HG03175 (cell line): Measurements from ENCODE around the gene ADIPOR2.
"Not testable (repeated sequence)": the region's sequence is repeated elsewhere in the genome, so short reads cannot be mapped to it uniquely, and the experiment has no call there.

ENCODE experiments used
- ATAC-seq: cut with Tn5 transposase; IDR thresholded peaks from one replicate; pipeline ENCODE4 v1.9.1; 2021; ENCODE audit warnings: mild to moderate bottlenecking, moderate library complexity; ENCODE audit not compliant: unreplicated experiment

The ADIPOR2 gene

DNA sequence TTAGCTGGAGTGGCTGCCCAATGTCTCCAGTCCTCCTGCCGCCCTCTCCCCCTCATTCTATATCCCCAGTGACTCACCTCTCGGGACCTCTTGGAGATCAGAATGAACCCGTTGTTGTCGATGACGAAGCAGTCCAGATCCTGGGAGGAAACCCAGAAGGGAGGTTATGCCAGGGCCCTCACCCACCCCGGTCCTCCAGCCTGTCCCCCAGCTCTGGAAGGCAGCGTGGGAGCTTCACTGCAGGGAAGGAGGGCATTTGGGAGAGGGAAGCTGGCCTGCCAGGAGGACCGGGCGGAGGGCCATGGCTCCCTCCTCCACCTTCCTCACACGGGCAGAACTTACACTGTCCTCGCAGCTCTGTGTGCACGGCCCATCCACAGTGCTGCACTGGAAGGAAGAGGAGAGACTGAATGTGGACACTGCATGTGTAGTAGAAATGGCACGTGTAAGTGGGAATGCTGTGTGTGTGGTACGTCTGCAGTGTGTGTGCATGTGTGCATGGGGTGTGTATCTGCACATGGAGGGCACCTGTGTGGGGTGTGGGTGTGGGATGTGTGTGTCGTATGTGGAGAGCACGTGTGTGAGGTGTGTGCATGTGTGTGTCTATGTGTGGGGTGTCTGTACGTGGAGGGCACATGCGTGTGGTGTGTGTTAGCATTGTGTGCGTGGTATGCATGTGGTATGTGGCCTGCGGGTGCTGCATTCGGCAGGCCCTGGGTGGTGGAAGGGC is 119.5 kb downstream of the ADIPOR2 start:
- ATAC-seq = no peak

DNA sequence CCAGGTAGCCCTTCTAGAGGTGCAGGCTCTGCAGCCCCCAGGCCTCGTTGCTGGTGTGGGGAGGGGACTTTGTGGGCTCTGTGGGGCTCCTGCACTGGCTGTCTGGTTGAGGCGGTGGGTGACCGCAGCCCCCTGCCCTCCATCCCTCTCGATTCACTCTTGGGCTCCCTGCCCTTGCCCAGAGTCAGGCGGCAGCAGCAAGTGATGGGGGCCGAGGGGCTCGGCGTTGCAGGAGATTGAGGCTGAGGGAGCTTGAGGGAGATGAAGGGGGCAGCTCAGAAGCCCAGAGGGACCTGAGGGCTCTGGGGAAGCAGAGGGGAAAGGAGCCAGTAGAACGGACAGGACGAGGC is 120.0 kb downstream of the ADIPOR2 start:
- no peak for ATAC-seq

DNA sequence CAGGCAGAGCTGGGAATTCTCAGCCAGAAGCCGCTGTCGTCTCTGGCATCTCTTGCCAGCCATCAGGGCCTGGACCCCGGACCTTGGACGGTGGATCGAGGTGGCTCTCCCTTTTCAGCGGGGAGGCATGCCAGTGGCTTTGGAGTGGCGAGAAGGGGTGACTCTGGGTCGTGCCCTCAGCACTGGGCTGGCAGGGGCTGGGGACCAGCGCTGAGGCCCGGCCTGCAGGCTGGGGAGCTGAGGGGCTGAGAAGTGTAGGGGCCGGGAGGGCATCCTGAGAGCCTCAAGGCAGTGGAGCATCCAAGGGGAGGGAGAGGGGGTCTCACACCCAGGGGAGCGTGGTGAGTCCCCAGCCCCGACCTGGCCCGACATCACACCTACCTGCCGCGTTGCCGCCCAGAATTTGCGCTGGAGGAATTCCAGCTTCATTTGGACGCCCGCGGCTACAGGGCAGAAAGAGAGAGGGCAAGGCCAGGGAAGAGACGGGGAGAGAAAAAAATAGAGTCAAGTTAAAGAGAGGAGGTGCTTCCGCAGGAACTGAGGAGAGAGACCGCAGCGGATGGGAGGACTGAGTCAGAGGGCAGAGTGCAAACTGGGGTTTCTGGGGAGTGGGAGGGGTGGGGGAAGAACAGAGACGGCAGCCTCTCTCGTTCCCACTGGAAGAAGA is 120.5 kb downstream of the ADIPOR2 start:
- ATAC-seq = no peak

DNA sequence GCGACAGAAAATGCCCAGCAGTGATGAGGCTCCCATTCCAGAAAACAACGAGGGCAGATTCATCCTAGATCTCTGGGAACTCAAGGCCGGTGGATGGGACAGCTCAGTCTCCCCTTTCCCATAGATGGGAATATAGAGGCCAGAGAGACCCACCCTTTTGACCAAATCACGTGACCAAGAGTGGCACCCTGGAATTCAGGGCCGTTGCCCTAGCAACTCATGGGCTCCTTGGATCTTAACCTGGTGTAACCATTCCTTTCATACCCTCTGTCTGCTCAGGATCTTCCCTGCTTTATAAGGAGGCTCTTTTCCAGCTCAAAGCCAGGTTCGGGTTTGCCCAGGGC is 121.0 kb downstream of the ADIPOR2 start:
- no peak for ATAC-seq

DNA sequence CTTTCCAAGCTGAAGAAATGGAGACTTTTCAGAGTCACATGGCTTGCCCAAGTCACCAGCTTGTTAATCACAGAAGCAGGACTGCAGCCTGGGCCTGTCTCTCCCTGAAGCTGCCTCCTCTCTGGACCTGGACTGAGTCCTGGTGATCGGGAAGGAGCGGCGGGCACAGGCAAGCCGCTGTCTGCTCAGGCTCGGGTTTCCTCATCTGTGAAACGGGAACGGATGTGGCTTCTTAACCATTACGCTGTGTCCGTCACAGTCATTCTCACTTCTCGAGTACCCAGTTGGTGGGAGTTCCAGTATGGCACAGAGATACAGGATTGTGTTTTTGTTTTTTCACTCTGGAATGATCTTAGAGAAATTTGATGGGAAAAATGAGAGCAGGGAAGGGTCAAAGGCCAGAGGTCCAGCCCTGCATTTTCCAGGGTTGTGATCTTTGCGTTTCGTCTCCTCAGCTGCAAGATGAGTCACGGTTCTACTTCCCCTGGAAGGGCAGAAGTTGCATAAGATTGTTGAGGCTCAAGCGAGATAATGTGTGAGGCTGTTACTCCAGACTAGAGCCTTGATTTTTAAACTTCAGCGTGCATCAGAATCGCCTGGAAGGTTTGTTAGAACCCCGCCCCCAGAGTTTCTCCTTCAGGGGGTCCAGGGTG is 121.9 kb downstream of the ADIPOR2 start:
- no peak for ATAC-seq

DNA sequence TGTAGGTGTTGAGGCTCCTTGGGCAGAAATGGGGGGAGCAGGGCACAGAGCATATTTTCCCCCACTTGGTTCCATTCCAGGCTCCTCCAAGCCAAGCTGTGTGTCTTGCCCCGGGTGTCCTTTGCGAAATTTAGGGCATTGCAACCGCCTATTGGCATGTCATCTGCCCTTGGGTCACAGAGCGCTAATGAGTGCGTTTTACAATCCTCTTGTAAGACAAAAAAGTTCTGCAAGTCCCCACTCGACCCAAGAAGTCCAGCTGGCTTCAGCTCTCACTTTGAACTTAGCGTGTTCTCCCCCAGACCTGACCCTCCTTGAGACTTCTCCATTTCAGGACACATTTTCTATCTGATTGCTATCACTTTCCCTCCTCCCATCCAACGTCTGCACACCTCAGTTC is 123.4 kb downstream of the ADIPOR2 start:
- no peak for ATAC-seq

DNA sequence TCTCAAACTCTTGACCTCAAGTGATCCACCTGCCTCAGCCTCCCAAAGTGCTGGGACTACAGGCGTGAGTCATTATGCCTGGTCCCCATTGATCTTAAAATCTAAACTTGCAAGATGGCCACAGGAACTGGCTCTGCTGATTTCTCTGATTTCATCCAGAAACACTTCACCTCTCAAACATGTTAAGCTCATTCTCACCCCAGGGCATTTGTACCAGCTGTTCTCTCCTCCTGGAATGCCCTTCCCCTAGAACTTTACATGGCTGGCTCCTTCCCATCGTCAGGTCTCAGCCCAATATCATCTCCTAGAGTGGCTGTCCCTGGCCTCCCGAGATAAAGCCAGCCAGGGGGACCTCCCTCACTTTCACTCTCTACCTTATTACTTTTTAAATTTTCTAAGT is 124.2 kb downstream of the ADIPOR2 start:
- ATAC-seq = no peak

DNA sequence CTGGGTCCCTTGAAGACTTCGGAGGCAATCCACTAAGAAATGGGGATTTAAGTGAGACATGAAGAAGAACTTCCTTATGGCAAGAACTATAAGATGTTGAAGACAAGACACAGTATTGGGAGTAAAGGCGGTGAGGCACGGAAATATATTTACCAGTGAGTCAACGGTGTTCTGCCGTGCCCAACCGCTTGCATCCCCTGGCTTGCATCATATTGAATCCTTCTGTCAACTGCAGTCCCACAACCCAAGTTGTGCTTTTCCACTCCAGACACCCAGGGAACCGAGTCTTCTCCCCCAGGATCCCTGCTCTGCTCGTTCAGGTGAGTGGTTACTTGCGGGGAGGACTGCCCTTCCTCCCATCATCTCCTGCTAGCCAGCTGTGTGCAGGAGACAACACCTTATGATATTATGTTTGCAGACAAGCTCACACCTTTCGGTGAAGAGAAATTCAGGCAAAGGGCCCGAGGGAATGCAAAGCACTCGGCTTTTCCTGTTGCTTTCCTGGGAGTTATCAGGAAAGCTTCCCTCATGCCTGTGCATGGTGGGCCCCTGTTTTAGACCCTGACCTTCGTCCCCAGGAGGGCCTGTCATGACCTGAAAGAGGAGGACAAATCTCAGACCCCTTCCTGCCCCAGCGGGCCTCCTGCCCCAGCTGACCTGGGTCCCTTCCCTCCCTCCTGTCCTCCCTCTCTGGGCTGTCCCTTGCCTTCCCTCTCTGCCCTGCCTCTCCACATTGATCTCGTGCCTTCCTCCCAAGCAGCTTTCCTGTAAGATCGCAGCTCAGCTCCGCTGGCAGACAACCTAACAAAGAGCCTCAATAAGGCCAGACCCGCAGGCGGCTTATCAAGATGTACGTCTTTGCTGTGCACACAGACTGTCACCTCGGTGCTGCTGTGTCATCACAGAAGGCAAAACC is 125.2 kb downstream of the ADIPOR2 start:
- ATAC-seq = no peak

DNA sequence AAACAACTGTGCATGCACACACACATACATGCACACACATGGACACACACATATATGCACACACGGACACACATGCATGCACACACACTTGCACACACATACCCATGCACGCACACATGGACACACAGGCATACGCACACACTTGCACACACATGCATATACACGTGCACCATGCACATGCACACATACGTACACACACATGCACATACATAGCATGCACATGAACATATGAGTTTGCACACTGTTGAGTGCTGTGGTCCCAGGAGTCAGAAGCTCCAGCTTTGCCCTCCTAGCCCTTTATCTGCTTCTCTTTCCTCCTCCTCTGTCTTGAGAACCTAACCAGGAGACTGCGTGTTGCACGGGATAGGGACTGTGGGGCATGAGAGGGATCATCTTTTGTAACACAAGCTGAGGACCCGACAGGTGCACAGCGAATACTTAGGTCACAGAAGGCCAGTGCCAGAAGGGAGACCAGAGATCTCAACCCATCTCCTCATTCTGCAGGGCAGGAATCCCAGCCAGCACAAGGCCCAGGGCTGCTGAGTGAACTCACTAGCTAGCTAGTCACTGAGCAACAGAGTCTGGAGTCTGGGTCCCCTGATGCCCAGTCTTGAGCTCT is 126.0 kb downstream of the ADIPOR2 start:
- no peak for ATAC-seq

DNA sequence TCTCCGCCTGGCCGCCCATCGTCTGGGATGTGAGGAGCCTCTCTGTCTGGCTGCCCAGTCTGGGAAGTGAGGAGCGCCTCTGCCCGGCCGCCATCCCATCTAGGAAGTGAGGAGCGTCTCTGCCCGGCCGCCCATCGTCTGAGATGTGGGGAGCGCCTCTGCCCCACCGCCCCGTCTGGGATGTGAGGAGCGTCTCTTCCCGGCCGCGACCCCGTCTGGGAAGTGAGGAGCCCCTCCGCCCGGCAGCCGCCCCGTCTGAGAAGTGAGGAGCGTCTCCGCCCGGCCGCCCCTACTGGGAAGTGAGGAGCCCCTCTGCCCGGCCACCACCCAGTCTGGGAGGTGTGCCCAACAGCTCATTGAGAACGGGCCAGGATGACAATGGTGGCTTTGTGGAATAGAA is 127.1 kb downstream of the ADIPOR2 start:
- not testable (repeated sequence) for ATAC-seq

DNA sequence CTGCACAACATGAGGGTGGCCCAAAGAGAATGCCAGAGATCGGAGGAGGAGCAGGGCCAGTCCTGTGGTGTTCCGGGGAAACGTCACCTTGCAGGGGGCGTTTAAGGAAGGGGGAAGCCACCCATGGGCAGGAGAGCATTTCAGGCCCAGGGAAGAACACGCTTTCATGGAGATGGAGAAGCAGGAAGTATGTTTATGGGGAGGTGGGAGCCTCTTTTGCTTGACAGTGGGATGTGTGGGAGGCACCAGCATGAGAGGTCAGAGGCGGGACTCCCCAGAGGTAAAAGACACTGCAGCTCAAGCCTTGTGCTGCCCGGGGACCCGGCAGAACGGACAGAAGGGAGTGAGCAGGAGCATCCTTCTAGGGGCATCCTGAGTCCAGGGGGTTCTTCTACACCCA is 128.2 kb downstream of the ADIPOR2 start:
- no peak for ATAC-seq

DNA sequence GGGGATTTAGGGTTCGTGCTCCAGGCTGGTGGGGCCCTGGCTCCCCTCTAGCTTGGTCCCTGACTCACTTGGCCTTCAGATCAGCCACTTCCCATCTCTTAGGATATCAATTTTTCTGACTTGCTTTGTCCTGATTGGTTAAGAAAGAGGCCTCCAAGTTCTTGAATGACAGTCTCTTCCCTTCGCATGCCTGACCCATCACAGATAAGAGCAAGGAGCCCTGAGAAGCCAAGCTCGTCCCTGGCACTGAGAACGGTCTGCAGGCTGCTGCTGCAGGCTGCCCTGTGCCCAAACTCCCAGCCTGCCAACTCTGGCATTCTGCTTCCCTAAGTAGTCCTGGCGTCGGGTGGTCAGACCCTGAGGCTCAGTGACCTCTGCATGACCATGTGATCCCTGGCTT is 128.7 kb downstream of the ADIPOR2 start:
- no peak for ATAC-seq

DNA sequence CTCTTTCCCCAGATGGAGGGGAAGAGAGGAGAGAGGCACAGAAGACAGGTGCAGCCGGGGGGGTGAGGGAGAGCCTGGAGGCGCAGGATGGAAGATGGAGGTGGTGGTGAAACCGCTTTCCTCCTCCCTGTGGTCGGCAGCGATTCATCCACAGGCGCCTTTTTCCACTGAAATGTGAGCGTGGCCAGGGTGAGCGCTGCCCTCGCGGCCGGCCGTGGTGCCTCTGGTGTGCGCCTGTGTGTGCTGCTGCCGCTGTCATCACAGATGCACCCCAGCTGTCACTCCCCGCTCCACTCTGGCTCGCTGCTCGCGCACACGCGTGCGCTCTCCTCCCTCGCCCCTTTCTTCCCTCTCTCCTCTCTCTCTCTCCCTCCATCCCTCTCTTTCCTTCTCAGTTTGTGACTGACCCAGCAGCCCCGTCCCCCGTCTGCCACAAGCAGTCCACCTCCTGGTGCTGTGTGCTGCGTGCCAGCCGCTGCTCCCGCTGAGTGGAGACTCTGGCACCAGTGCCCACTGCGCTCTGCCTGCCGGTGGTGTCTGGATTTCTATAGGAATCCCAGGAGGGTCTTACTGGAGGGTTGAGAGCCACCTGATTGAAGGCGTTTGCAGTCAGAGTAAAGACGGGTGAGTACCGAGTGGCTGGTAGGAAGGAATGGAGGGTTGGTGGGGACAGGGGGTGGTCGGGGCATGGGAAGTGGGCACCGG is 129.5 kb downstream of the ADIPOR2 start, which contains the start of gene LRTM2:
Gene LRTM2, plus strand, starts transcription at position 375 of the 705 bp plus-strand sequence. CDS start 7,584 bp downstream, outside the sequence.
- no peak for ATAC-seq

DNA sequence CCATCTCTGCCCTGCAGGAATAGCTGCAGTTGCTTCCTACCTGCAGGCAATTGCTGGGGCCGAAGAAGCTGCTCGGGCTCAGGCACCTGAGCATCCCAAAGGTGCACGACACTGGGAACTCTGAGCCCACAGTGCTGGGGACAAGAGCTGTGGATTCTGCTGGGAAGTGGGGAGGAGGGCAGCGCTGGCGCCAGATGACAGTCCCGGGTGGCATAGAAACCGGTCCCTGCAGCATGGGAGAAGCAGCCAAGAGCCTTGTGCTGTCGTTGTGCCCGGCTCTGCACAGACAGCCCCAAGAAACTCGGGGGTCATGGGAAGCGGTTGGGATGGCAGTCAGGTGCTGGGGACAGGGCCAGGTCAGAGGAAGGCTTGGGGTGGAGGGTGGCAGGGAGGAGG is 130.0 kb downstream of the ADIPOR2 start:
- no peak for ATAC-seq

DNA sequence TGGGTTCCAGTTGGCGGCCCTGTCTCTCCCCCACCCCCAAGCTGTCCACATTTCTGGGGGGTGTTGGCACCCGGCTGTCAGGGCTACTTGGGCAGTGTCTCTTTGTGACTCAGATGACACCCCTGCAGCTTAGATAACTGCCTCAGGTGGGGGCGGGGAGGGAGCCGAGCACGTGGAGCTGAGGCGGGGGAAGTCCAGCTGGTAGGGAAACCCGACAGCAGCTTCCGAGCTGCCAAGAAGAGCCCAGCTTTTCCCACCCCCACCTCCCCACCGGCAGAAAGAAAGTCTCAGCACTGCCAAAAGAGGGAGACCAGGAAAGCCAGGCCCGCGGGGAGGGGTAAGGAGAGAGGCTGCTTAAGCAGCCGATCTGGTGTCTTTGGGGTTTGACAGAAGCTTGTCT is 130.9 kb downstream of the ADIPOR2 start:
- ATAC-seq = no peak

DNA sequence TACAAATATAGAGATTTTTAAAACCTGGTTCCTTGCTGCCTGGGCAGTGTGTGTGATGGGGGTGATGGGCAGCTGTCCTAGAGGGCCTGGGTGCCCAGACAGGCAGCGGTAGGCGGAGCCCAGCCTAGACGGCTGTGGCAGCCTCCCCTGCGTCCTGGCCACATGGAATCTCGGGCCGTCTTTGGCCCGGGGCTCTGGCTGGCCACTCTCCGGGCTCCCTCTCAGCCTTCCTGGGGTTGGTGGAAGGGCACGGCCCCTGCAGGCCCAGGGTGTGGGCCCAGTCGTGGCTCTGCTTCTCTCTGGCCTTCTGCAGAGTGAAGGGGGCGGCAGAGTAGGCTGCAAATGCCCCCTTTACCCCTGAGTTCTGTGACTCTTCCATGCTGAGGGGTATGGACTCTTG is 131.8 kb downstream of the ADIPOR2 start:
- ATAC-seq = no peak

DNA sequence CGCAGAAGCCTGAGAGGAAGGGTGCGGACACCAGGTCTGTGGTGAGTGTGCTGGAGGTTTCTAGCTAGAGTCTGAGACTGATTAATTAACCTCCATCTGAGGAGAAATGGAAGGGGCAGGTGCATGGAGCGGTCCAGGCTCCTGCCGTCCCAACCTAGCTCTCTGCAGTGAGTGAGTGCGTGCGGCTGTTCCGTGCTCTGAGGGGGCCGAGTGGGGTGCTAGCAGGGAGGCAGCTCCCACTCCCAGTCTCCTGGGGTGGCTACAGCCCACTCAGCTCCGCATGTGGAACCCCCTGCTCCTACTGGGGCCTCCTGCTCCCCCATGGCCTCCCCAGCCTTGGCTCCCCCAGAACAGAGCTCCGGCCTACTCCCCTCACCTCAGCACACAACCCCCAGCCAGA is 132.4 kb downstream of the ADIPOR2 start:
- ATAC-seq = no peak

DNA sequence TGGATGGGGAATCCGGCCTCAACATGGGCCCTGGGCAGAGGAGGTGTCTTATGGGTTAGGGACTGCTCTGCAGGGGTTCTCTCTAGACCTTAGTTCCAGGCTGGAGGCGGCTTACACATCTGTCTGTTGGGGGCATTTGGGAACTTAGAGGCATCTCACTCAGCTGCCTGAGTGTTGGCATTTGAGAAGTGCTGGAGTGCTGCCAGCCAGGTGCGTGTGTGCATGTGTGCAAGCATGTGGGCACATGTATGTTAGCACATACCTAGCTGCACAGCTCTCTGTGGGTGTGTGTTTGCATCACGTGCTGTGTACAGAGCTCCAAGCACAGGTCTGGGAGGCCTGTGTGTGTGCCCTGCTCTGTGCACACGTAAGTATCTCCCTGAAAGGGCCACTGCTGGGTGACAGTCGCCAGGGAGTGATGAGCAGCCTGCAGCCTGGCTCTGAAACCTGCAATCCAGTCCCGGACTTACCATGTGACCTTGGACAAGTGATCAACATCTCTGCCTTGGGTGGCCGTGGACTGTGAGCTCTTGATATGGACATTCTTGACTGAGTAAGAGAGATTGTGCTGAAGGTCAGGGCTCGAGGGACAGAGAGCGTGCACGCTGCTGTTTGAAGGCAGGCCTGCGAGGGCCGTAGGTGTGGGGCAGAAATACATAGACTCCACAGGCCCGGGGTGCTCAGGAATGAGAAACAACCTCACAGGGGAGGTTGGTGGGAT is 134.7 kb downstream of the ADIPOR2 start:
- ATAC-seq = no peak

DNA sequence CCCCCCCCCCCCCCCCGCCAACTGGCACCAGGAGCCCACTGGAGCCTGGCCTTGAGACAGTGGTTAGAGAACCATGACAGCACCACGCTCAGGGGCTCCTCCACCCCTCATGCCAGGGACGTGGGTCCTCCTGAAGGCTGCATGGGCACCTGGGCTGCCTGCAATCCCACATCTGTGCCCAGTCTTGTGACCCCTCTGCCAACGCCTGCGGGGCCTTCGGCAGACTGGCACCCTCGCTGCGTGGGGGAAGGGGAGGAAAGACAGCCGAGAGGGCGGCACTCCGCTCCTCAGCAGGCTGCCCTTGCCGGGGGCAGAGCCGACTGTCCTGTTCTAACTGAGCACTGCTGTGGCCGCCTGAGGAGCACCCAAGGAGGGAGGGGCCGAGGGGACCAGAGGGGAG is 135.5 kb downstream of the ADIPOR2 start:
- ATAC-seq = no peak
